WTC11 (cell line): ENCODE measurements around the gene VAMP2.

Experiments used
- ZNF121 ChIP-seq: sonication (generic); formaldehyde crosslinking; IDR thresholded peaks from 2 replicates; pipeline ENCODE4 v1.8.0; 2023; ENCODE audit warnings: missing genetic modification reagents
- TF ChIP-seq, protein P1 (sequence below): fragments of 200-600 bp; IDR thresholded peaks from 2 replicates; pipeline ENCODE4 v1.8.0; 2022; ENCODE audit warnings: antibody characterized with exemption
- TF ChIP-seq, protein P2 (sequence below): sonication (generic); formaldehyde crosslinking; IDR thresholded peaks from 2 replicates; pipeline ENCODE4 v1.8.1; 2023; ENCODE audit warnings: mild to moderate bottlenecking, missing genetic modification reagents, moderate library complexity

- TF ChIP-seq, protein P1, sequence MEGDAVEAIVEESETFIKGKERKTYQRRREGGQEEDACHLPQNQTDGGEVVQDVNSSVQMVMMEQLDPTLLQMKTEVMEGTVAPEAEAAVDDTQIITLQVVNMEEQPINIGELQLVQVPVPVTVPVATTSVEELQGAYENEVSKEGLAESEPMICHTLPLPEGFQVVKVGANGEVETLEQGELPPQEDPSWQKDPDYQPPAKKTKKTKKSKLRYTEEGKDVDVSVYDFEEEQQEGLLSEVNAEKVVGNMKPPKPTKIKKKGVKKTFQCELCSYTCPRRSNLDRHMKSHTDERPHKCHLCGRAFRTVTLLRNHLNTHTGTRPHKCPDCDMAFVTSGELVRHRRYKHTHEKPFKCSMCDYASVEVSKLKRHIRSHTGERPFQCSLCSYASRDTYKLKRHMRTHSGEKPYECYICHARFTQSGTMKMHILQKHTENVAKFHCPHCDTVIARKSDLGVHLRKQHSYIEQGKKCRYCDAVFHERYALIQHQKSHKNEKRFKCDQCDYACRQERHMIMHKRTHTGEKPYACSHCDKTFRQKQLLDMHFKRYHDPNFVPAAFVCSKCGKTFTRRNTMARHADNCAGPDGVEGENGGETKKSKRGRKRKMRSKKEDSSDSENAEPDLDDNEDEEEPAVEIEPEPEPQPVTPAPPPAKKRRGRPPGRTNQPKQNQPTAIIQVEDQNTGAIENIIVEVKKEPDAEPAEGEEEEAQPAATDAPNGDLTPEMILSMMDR: no peak
- TF ChIP-seq, protein P2, sequence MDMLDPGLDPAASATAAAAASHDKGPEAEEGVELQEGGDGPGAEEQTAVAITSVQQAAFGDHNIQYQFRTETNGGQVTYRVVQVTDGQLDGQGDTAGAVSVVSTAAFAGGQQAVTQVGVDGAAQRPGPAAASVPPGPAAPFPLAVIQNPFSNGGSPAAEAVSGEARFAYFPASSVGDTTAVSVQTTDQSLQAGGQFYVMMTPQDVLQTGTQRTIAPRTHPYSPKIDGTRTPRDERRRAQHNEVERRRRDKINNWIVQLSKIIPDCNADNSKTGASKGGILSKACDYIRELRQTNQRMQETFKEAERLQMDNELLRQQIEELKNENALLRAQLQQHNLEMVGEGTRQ (CRISPR knock-in tag): peak; percentile 26
- TF ChIP-seq ZNF121: no peak
Observed at GRCh38 chr17:8209907-8210760, 47.4 kb upstream of the VAMP2 start, which contains the start of gene AURKB.
